ENCODE data around the gene RRP12. TPM values are rescaled to one million over a fixed set of nuclear protein-coding genes. Genes with fewer than 3 reads are reported as not detected.

Gene RRP12
- total RNA-seq, 4 donors from 2014 or later, result 9.5 to 14.9 (median 14.3) TPM

GRCh38 chr10:97321032-97321803 lies 79.9 kb downstream of the RRP12 start:
- no peak for TF ChIP-seq CTCF (IDR thresholded peaks at IDR 0.05; ENCODE audit: low read depth)

GRCh38 chr10:97320480-97321031 lies 80.6 kb downstream of the RRP12 start:
- TF ChIP-seq CTCF (IDR thresholded peaks at IDR 0.05; ENCODE audit: low read depth), result no peak

- no peak for TF ChIP-seq CTCF (IDR thresholded peaks at IDR 0.05; ENCODE audit: low read depth)
Measured at GRCh38 chr10:97319671-97320479, 81.3 kb downstream of the RRP12 start.

GRCh38 chr10:97318772-97319651 lies 82.1 kb downstream of the RRP12 start, which contains the start of gene FRAT1:
Gene FRAT1, plus strand, starts transcription at chr10:97319271. Its CDS starts 183 bp downstream, at chr10:97319454.
- no peak for TF ChIP-seq CTCF (IDR thresholded peaks at IDR 0.05; ENCODE audit: low read depth)

- no peak for TF ChIP-seq CTCF (IDR thresholded peaks at IDR 0.05; ENCODE audit: low read depth)
Measured at GRCh38 chr10:97314671-97315070, 86.5 kb downstream of the RRP12 start.

- TF ChIP-seq CTCF (IDR thresholded peaks at IDR 0.05; ENCODE audit: low read depth), result no peak
Measured at GRCh38 chr10:97312897-97313296, 88.2 kb downstream of the RRP12 start.
